Uterus (tissue), 4 donors: ENCODE measurements around the gene MACO1. TPM values are rescaled to one million over a fixed set of nuclear protein-coding genes. Genes with fewer than 3 reads are reported as not detected.

Source experiments
- DNase-seq, 2 donors: peaks; one replicate each; pipeline ENCODE4 v3.0.0-alpha.2; 2019 to 2020
- H3K27ac ChIP-seq, 2 donors: fragments of 200-600 bp; sonication (generic); 1 replicate in 1 of 2; 2 replicates in 1 of 2; pipeline ENCODE4 v1.5.1; 2016 to 2018
- H3K27me3 ChIP-seq, 2 donors: fragments of 200-600 bp; sonication (generic); one replicate each; pipeline ENCODE4 v1.5.1; 2018 to 2019; ENCODE audit warnings: control low read depth in 1 of 2
- H3K36me3 ChIP-seq, 2 donors: fragments of 200-600 bp; sonication (generic); one replicate each; pipeline ENCODE4 v1.5.1; 2019; ENCODE audit warnings: control low read depth in 1 of 2
- H3K4me1 ChIP-seq, 2 donors: fragments of 200-600 bp; sonication (generic); one replicate each; pipeline ENCODE4 v1.5.1; 2018 to 2019; ENCODE audit warnings: control low read depth in 1 of 2
- H3K4me3 ChIP-seq, 2 donors: fragments of 200-600 bp; sonication (generic); 1 replicate in 1 of 2; 2 replicates in 1 of 2; pipeline ENCODE4 v1.5.1; 2018 to 2019; ENCODE audit warnings: mild to moderate bottlenecking in 1 of 2
- H3K9me3 ChIP-seq, 2 donors: fragments of 200-600 bp; sonication (generic); one replicate each; pipeline ENCODE4 v1.5.1; 2019; ENCODE audit warnings: control low read depth in 1 of 2
- CTCF ChIP-seq, 4 experiments: fragments of 200-600 bp in 2 of 4; fragments of 450-650 bp in 2 of 4; sonication (generic) in 2 of 4; IDR thresholded peaks; one replicate each; pipeline ENCODE4 v1.5.1; 2016 to 2019; ENCODE audit warnings: antibody characterized with exemption in 4 of 4, mild to moderate bottlenecking in 2 of 4, moderate library complexity in 1 of 4
- POLR2A ChIP-seq, 2 donors: fragments of 450-650 bp; IDR thresholded peaks; one replicate each; pipeline ENCODE4 v1.6.1; 2016; ENCODE audit warnings: antibody characterized with exemption in 2 of 2, mild to moderate bottlenecking in 1 of 2, moderate library complexity in 1 of 2
- intact Hi-C: fragments of 100-400 bp; cut with DNase I; formaldehyde crosslinking; loops from one replicate; pipeline ENCODE4 v1.15.1; 2023; ENCODE audit warnings: low total_unique reads
- total RNA-seq, 4 donors: library from RNA; depleted of rRNA in 3 of 4; stranded (reverse); fragments of >200 nt in 3 of 4; gene quantifications; one replicate each; pipeline versions ENCODE4 v1.1.0 to v1.2.4, GENCODE V29; 2014 to 2023
- donor health status: DM: yes; HTN: yes; CAD: no.

Gene MACO1
- total RNA-seq, 4 donors from 2014 or later = 15.4 to 26.8 (median 20.2) TPM

GRCh38 chr1:25513666-25514065, 83.0 kb downstream of the MACO1 start:
- no peaks in the 10 kb centered on the region for H3K36me3 ChIP-seq
- H3K27ac ChIP-seq = no peak overlapping the region
- H3K4me3 ChIP-seq = no peak overlapping the region
- no peak for DNase-seq
- TF ChIP-seq POLR2A (IDR thresholded peaks at IDR 0.05) = no peak
- TF ChIP-seq CTCF (IDR thresholded peaks at IDR 0.05) = no peak
- H3K4me1 ChIP-seq = no peaks in the 10 kb centered on the region
- H3K27me3 ChIP-seq = no peaks in the 10 kb centered on the region
- intact Hi-C loops = no loop called here
- no peaks in the 10 kb centered on the region for H3K9me3 ChIP-seq

GRCh38 chr1:25515033-25515432, 84.3 kb downstream of the MACO1 start:
- no peak for DNase-seq
- H3K4me1 ChIP-seq = no peaks in the 10 kb centered on the region
- H3K27me3 ChIP-seq = no peaks in the 10 kb centered on the region
- no peaks in the 10 kb centered on the region for H3K9me3 ChIP-seq
- intact Hi-C loops = no loop called here
- H3K27ac ChIP-seq = no peak overlapping the region
- H3K4me3 ChIP-seq = no peak overlapping the region
- TF ChIP-seq CTCF (IDR thresholded peaks at IDR 0.05) (no peak), POLR2A (IDR thresholded peaks at IDR 0.05) (no peak)
- H3K36me3 ChIP-seq = no peaks in the 10 kb centered on the region

- no peak overlapping the region for H3K4me3 ChIP-seq
- DNase-seq = no peak
These were observed 86.0 kb downstream of the MACO1 start for GRCh38 chr1:25516686-25517085.

GRCh38 chr1:25517476-25518394, 87.0 kb downstream of the MACO1 start:
- TF ChIP-seq POLR2A (IDR thresholded peaks at IDR 0.05) (no peak), CTCF (IDR thresholded peaks at IDR 0.05) (no peak)
- Histone ChIP-seq H3K9me3 (no peaks in the 10 kb centered on the region), H3K4me3 (no peak overlapping the region), H3K36me3 (no peaks in the 10 kb centered on the region), H3K27me3 (no peaks in the 10 kb centered on the region), H3K27ac (no peak overlapping the region), H3K4me1 (no peaks in the 10 kb centered on the region)
- intact Hi-C loops = no loop called here
- no peak for DNase-seq

More at GRCh38 chr1:25516686-25517085, 86.0 kb downstream of the MACO1 start:
- no peak for TF ChIP-seq POLR2A (IDR thresholded peaks at IDR 0.05)
- TF ChIP-seq CTCF (IDR thresholded peaks at IDR 0.05) = no peak
- no peaks in the 10 kb centered on the region for H3K9me3 ChIP-seq
- intact Hi-C loops = no loop called here
- H3K36me3 ChIP-seq = no peaks in the 10 kb centered on the region
- H3K27ac ChIP-seq = no peak overlapping the region
- H3K4me1 ChIP-seq = no peaks in the 10 kb centered on the region
- H3K27me3 ChIP-seq = no peaks in the 10 kb centered on the region

- intact Hi-C loops = no loop called here
- Histone ChIP-seq H3K4me3 (no peak overlapping the region), H3K4me1 (no peaks in the 10 kb centered on the region), H3K9me3 (no peaks in the 10 kb centered on the region), H3K27ac (no peak overlapping the region), H3K27me3 (no peaks in the 10 kb centered on the region), H3K36me3 (no peaks in the 10 kb centered on the region)
- DNase-seq = no peak
- TF ChIP-seq CTCF (IDR thresholded peaks at IDR 0.05) = no peak
- TF ChIP-seq POLR2A (IDR thresholded peaks at IDR 0.05) = no peak
These were observed 88.9 kb downstream of the MACO1 start for GRCh38 chr1:25519624-25520023.
